PC-9 (cell line): ENCODE data around the gene TNFRSF1B. TPM values are rescaled to one million over a fixed set of nuclear protein-coding genes. Genes with fewer than 3 reads are reported as not detected.

Source experiments
- BruUV-seq: library from RNA; stranded (reverse); fragments of 400-500 nt; replicated peaks from 2 replicates; lab custom pipeline; 2021; lab: Mats Ljungman, UMichigan
- CTCF ChIA-PET: fragments of 300-600 bp; sonication (Branson Sonifier 250); formaldehyde crosslinking; loops from one replicate; lab custom pipeline; 2022; ENCODE audit warnings: antibody characterized with exemption; lab: Charles Lee
- POLR2A ChIA-PET: fragments of 300-600 bp; sonication (Branson Sonifier 250); formaldehyde crosslinking; loops from one replicate; lab custom pipeline; 2022; ENCODE audit warnings: antibody characterized with exemption; ENCODE audit not compliant: unreplicated experiment; lab: Charles Lee
- DNase-seq, 2 experiments: peaks; one replicate each; pipeline versions ENCODE4 v3.0.0 to v3.0.0-alpha.2; 2015 to 2022; ENCODE audit warnings: mixed read lengths in 1 of 2
- H2AFZ ChIP-seq: fragments of 200-600 bp; sonication (generic); 2 replicates; pipeline ENCODE4 v1.8.1; 2017; ENCODE audit warnings: antibody characterized with exemption
- H3F3A ChIP-seq: fragments of 200-600 bp; sonication (generic); 2 replicates; pipeline ENCODE4 v1.8.1; 2017; ENCODE audit warnings: antibody characterized with exemption, mild to moderate bottlenecking, low read depth; ENCODE audit not compliant: insufficient read depth
- H3K27ac ChIP-seq: fragments of 200-600 bp; sonication (generic); 2 replicates; pipeline ENCODE4 v1.6.1; 2016; ENCODE audit warnings: mixed run types
- H3K27me3 ChIP-seq: fragments of 200-600 bp; sonication (generic); 2 replicates; pipeline ENCODE4 v1.6.1; 2016; ENCODE audit warnings: low read depth, mixed run types; ENCODE audit not compliant: insufficient read depth
- H3K36me3 ChIP-seq: fragments of 200-600 bp; sonication (generic); 2 replicates; pipeline ENCODE4 v1.6.1; 2016; ENCODE audit warnings: low read depth, mixed run types
- H3K4me1 ChIP-seq: fragments of 200-600 bp; sonication (generic); replicated peaks from 2 replicates; pipeline ENCODE4 v1.6.1; 2016; ENCODE audit warnings: mixed run types; ENCODE audit not compliant: insufficient read depth
- H3K4me2 ChIP-seq: fragments of 200-600 bp; sonication (generic); 2 replicates; pipeline ENCODE4 v1.6.1; 2017; ENCODE audit warnings: mixed run types
- H3K4me3 ChIP-seq: fragments of 200-600 bp; sonication (generic); 2 replicates; pipeline ENCODE4 v1.6.1; 2016; ENCODE audit warnings: mixed run types
- H3K79me2 ChIP-seq: fragments of 200-600 bp; sonication (generic); 2 replicates; pipeline ENCODE4 v1.6.1; 2017; ENCODE audit warnings: low read depth, mixed run types
- H3K9me2 ChIP-seq: fragments of 200-600 bp; sonication (generic); 2 replicates; pipeline ENCODE4 v1.8.1; 2017; ENCODE audit warnings: mild to moderate bottlenecking; ENCODE audit not compliant: insufficient read depth
- H3K9me3 ChIP-seq: fragments of 200-600 bp; sonication (generic); 2 replicates; pipeline ENCODE4 v1.8.1; 2016; ENCODE audit warnings: low read depth; ENCODE audit not compliant: insufficient read depth
- H4K20me1 ChIP-seq: fragments of 200-600 bp; sonication (generic); 2 replicates; pipeline ENCODE4 v1.8.1; 2017; ENCODE audit not compliant: insufficient read depth
- CTCF ChIP-seq: fragments of 200-600 bp; sonication (generic); conservative IDR thresholded peaks from 2 replicates; pipeline ENCODE4 v1.6.1; 2017; ENCODE audit warnings: mixed run types, antibody characterized with exemption, mild to moderate bottlenecking, moderate library complexity
- EZH2 ChIP-seq: fragments of 200-600 bp; sonication (generic); IDR thresholded peaks from 2 replicates; pipeline ENCODE4 v1.8.0; 2017; ENCODE audit warnings: antibody characterized with exemption, low read depth
- intact Hi-C: fragments of 100-400 bp; cut with micrococcal nuclease; formaldehyde crosslinking; loops from one replicate; pipeline ENCODE4 v1.10.0; 2022; ENCODE audit not compliant: unreplicated experiment
- total RNA-seq: library from RNA; stranded (reverse); gene quantifications from 2 replicates; pipeline ENCODE4 v1.2.3, GENCODE V29; 2021

Gene TNFRSF1B
- total RNA-seq, 1 experiment from 2014 or later = 2.7 TPM

- Histone ChIP-seq H3K9me2 (no peaks in the 10 kb centered on the region), H4K20me1 (no peaks in the 10 kb centered on the region), H2AFZ (no peak overlapping the region), H3F3A (no peaks in the 10 kb centered on the region), H3K4me3 (no peak overlapping the region), H3K27me3 (no peaks in the 10 kb centered on the region), H3K27ac (no peak overlapping the region), H3K9me3 (no peaks in the 10 kb centered on the region), H3K36me3 (no peaks in the 10 kb centered on the region), H3K4me2 (no peak overlapping the region), H3K79me2 (no peaks in the 10 kb centered on the region), H3K4me1 (no peaks in the 10 kb centered on the region)
- BruUV-seq = no TSS peak
- TF ChIP-seq EZH2 (no peak), CTCF (no peak)
- intact Hi-C loops = loop anchor here (1.0 to 10.0 kb wide), 2 partner anchors 84 to 375 kb away; no protein-coding TSS in a partner anchor
- ChIA-PET CTCF (no interaction called here), POLR2A (no interaction called here)
- no peak for DNase-seq
These were observed 42.7 kb downstream of the TNFRSF1B start for GRCh38 chr1:12209495-12209832.

GRCh38 chr1:12215118-12215961, 48.5 kb downstream of the TNFRSF1B start:
- Histone ChIP-seq H3F3A (no peaks in the 10 kb centered on the region), H3K9me3 (no peaks in the 10 kb centered on the region), H3K79me2 (no peaks in the 10 kb centered on the region), H3K27me3 (peaks cover 5% of the 10 kb centered on the region; the same call in 1 of the 2 replicates), H3K4me1 (no peaks in the 10 kb centered on the region), H3K9me2 (no peaks in the 10 kb centered on the region), H3K4me2 (no peak overlapping the region), H3K36me3 (no peaks in the 10 kb centered on the region), H3K27ac (no peak overlapping the region), H4K20me1 (no peaks in the 10 kb centered on the region), H2AFZ (no peak overlapping the region), H3K4me3 (no peak overlapping the region)
- TF ChIP-seq EZH2 (no peak), CTCF (no peak)
- no peak for DNase-seq
- ChIA-PET POLR2A (no interaction called here), CTCF (no interaction called here)
- intact Hi-C loops = loop anchor here (5.0 kb wide), 1 partner anchor 52 kb away; no protein-coding TSS in a partner anchor
- no TSS peak for BruUV-seq

- POLR2A ChIA-PET = no interaction called here
- H3F3A ChIP-seq = no peaks in the 10 kb centered on the region
- H3K27me3 ChIP-seq = peaks cover 5% of the 10 kb centered on the region; the same call in 1 of the 2 replicates
- no peak overlapping the region for H2AFZ ChIP-seq
- no peaks in the 10 kb centered on the region for H4K20me1 ChIP-seq
- TF ChIP-seq EZH2 (no peak), CTCF (no peak)
- DNase-seq = no peak
- H3K4me3 ChIP-seq = no peak overlapping the region
- H3K9me3 ChIP-seq = no peaks in the 10 kb centered on the region; the same call in 1 of the 2 replicates
- H3K36me3 ChIP-seq = no peaks in the 10 kb centered on the region
- intact Hi-C loops = loop anchor here (5.0 kb wide), 1 partner anchor 48 kb away; no protein-coding TSS in a partner anchor
- H3K27ac ChIP-seq = no peak overlapping the region
- CTCF ChIA-PET = no interaction called here
- H3K79me2 ChIP-seq = no peaks in the 10 kb centered on the region
- BruUV-seq = no TSS peak
- no peak overlapping the region for H3K4me2 ChIP-seq
- H3K9me2 ChIP-seq = no peaks in the 10 kb centered on the region
- no peaks in the 10 kb centered on the region for H3K4me1 ChIP-seq
These were observed 53.0 kb downstream of the TNFRSF1B start for GRCh38 chr1:12219800-12220199.
